ENCODE results near the gene AMPD2.
A peak's percentile ranks its signal among the peaks of the same experiment; 100 is the strongest.

The AMPD2 gene

DNA sequence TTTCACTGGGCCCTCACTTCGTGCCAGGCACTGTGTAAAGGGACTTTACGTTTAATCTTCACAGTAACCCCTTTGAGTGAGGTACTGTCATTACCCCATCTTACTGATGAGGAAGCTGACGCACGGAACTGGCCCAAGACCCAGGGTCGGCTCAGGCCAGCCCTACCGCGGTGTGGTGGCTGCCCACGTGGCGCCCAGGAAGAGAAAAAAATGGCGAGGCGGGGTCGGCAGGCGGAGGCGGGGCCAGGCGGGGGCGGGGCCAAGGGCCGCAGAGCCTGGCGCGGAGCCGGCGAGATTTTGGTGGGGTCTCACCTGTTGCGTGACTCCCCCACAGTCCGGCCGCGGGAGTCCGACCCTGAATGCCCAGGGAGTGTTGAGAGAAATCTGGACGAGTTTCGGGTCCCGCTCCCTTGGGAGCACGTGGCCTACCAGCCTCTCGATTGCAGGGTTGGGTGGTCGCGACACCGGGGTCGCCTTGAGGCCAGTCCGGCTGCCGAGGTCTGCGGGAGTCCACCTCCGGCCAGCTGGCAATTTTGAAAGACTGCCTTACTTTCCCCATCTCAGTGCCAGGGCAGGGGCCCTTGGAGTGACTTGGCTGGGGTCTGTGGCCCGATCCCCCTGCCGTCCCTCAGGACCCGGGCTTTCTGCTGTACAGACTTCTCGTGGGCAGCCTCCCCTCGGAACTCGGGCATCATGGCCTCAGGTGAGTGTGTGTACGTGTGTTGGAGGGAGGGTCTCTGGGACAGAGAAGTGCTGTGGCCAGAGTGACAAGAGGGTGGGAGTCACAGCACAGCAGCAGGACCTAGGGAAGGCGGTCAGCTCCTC lies at the start of gene AMPD2, which contains the start of gene GNAT2:
Gene AMPD2, plus strand, starts transcription at position 262 of the 825 bp plus-strand sequence. CDS start 1,339 bp downstream, outside the sequence.
Gene GNAT2, minus strand, starts transcription at position 41 of the 825 bp plus-strand sequence. CDS start 6,746 bp downstream, outside the sequence.
- DNase-seq = peak; percentile 31 to 56 (median 36)

DNA sequence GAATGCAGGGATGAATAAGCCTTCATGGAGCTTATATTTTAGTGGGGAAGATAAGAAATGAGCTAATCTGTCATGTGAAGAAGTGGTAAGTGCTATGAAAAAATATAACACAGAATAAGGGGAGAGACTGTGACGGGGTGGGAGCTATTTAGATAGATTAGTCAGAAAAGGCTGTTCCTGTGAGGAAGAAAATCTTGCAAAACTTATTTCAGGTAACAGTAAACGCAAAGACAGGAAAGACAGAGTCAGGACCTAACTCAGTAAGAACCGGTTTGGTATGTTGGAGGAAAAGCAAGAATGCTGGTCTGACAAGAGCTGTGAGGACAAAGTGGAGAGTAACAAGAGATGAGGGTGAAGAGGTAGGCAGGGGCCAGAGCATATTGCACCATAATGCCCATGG lies 49.2 kb upstream of the AMPD2 start:
- no peak for DNase-seq

DNA sequence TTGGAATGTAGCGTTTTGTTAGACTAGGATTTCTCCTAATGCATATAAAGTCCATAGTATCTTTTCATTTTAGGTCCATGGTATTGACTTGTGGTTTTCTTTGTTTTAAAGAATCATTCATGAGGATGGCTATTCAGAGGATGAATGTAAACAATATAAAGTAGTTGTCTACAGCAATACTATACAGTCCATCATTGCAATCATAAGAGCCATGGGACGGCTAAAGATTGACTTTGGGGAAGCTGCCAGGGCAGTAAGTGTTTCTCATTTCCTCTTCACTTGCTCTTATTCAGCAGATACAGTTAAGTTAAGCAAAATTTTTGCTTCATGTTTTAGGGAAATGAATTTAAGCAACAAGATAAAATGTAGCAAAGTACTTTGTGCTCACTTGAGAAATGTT lies 45.9 kb upstream of the AMPD2 start:
- no peak for DNase-seq

DNA sequence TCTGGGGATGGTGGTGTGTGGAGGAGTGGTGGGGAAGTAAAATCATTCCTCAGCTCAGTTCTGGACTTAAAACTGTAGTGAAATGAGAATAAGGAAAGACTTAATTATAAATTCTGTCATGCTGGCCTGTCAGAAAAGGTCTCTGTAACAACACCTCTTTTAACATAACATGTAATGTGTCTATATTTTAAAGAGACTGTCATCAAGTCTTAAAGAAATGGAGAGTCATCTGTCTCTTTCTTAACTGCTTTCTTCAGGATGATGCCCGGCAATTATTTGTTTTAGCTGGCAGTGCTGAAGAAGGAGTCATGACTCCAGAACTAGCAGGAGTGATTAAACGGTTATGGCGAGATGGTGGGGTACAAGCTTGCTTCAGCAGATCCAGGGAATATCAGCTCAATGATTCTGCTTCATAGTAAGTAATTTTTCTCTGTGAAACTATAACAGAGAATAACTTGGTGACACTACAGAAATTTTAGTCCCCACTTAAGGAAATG lies 40.6 kb upstream of the AMPD2 start:
- DNase-seq = no peak

DNA sequence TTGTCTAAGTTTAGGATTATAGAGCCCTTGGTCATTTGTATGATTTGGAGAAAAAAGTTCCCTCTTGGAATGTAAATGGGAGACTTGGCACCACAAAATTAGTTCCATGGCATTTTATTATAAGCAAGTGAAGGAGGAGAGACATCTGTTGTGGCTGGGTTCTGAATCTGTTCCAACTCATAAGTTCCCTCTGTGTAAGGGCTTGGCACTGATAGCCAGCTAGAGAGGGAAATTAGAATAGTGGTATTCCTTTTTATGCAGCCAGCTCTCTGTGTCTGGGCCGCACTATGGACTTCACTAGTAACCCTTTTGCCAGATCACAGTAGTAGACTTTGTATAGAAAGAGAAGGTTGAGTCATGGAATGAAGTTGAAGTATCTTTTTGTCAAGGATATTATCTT lies 40.1 kb upstream of the AMPD2 start:
- no peak for DNase-seq

DNA sequence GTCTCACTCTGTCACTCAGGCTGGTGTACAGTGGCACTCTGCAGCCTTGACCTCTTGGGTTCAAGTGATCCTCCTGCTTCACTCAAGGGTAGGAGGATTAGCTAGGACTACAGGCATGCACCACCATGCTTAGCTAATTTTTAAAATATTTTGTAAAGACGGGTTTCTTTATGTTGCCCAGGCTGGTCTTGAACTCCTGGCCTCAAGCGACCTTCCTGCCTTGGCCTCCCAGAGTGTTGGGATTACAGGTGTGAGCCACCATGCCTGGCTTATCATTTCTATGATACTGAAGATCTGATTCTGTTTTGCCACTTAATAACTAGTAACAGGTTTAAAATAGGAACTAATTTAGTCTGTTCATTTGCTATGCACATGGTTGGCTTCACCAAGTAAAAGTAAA lies 37.6 kb upstream of the AMPD2 start:
- no peak for DNase-seq

DNA sequence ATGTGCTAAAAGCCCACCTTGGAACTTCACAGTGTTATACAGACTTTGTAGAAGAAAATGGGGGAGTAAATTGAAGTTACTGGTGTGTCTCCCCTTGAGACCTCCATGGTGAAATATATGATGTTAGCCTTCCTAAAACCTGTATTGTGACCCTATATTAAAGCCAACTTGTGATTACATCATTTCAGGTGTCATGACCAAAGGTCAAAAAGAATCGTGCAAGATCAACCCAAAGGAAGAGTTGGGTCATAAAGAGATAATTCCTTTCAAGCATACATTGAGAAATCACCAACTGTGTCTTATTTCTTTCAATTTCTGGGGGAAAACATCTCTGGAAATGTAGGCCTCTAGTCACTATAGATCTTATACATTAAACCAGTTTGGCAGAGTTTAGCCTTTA lies 34.9 kb upstream of the AMPD2 start:
- DNase-seq = no peak

DNA sequence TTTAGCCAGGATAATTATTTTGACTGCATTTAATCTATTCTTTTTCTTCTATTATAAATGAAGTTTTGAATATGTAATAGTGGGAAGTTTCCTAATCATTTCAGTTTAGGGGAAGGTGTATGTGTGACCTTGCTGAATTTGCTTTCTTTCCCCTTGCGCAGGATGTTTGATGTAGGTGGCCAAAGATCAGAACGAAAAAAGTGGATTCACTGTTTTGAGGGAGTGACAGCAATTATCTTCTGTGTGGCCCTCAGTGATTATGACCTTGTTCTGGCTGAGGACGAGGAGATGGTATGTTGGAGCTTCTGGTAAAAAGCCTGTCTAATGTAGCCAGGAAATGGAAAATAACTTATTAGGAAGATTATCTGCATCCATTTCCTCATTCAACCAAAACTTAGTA lies 33.6 kb upstream of the AMPD2 start:
- DNase-seq = no peak

DNA sequence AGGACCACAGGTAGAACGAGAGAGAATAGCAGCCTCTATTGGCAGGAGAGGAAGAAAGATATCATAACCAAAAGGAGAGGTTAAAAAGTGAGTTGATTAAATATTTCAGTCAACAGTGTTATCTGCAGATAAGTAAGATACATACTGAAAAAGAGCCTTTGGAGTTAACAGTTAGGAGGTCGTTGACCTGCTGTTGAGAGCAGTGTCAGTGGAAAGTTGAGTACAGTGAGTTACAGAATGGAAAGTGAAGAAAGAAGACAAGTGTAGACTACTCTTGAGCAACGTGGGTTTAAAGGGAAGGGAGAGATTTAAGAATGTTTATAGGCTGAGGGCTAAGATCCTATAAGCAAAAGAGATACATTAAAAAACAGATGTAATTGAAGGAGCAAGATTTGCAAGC lies 30.5 kb upstream of the AMPD2 start:
- DNase-seq = no peak

DNA sequence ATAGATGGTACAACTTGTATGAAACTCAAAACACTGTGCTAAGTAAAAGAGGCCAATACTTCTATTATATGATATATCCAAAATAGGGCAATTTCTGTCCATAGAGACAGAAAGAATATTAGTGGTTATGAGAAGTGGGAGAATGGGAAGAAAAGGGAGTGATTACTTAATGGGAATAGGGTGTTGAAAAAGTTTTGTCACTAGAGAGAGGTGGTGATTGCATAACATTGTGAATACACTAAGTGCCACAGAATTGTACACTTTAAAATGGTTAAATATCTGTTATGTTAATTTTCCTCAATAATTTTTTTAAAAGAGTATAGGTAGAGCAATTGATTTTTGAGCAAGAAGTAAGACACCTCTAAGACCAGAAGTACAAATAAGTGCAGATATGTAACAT lies 30.0 kb upstream of the AMPD2 start:
- DNase-seq = no peak

DNA sequence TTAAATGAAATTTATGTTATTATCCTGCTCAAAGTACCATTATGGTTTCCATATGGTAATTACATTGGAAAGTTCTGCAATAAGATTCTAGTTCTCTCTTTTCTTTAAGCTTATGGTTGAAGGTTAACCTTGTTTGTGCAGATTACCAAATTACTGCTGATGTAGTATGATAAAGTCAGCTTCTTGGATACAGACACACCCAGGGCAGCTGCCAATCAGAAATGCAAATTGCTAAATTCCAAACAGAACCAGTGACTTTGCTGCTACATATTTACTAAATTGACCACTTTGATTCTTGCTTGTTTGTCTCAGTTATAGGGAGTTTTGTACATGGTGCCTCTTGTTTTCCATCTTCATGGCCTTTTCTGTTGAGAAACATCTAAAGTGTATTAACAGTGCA lies 26.7 kb upstream of the AMPD2 start:
- DNase-seq = no peak

DNA sequence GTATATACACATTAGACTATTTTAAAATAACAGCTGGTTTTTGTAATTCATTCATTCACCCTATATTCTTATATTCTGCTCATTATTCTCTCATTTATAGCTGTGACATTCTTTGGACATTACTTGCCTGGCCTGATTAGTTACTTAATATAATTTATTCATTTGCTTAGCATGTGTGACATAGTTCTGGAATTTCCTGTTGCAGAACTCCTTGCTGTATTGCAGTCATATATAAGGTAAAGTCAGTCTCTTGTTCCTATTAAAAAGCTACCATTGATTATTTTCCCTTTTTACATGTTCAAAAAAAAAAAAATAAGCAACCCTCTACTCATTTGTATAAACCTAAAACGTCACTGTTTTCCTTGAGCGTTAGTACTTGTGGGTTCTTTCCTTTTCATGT lies 24.1 kb upstream of the AMPD2 start:
- DNase-seq = no peak

DNA sequence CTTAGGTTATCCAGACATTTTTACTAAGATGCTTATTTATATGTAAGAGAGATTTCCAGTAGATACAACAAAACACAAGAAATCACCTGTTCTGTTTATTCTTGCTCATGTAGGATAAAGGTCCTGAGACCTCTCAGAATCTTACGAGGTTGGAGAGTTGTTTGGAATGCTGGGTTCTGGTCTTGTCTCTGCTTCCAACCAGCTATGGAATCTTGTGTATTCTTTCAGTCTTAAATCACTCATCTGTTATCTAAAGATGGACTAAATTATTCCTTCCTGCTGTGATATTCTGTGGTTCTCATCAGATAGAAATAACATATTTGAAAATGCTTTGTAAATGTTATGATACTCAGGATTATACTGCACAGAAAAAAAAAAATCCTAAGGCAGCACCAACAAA lies 21.5 kb upstream of the AMPD2 start:
- no peak for DNase-seq

DNA sequence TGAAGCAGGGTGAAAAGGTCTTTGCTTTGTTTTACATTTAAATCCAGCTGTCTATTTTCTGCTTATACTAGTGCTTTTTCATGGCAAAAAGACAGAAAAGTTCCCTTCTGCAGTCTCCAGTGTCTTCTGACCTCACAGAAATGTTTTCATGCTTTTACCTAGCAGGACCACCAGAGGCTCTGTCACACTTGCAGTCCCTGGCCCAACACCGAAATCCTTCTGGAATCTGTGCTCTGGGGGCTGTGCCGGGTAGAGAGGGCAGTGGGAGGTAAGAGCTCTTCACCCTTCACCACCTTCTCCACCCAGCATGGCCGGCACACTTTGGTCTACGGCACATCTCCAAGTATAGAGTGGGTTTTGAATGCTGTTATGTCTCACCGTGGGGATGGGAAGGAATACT lies 21.0 kb upstream of the AMPD2 start:
- no peak for DNase-seq

DNA sequence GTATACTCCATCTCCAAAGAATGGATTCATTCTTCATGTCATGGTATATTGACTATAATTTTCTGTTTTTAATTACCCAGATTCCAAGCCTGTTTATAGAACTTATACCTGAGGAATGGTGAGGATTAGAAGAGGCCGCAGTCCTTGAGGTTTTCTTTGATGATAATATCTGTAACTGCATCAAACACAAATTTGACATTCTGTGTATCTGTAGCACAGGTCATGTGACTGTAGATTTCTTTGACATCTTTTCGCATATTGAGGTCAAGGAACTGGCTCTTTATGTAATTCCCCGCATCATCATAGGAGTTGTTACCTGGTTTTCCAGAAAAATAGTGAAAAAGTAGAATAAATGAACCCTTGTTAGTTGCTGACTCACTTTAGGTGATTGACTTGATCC lies 16.4 kb upstream of the AMPD2 start:
- no peak for DNase-seq

DNA sequence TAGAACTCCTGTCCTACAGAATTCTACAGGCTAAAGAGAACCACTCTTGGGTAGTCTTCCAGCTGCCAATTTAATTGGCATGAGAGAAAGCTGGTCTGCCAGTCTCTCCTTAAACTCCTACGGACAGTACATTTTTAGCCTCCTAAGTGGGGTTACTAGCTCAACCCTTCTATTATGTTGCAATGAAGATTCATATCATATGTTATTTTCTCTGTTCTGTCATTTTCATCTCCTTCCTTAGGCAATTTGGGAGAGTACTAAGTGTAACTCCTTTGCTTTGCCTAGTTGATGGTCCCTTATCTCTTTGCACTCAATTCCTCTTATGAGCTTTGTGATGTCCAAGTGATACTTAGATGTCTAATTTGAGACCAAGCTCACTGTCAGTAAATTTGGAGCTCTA lies 14.3 kb upstream of the AMPD2 start:
- no peak for DNase-seq

DNA sequence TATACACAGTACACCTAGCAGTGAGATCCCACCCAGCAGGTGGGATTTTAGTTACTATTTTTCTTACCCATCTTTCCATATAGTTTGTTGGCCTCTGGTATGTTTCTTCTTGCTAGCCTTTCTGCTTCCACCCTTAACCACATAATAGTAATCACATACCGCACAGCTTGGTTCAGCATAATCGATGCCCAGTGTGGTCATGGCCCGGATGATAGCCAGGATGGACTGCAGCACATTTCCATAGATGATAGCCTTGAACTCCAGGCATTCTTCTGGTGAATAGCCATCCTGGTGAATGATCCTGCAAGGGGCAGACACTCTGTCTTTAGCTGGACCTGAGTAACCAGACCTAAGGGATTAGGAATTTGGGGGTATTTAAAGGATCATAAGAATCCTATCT lies 9.8 kb upstream of the AMPD2 start:
- DNase-seq = no peak

DNA sequence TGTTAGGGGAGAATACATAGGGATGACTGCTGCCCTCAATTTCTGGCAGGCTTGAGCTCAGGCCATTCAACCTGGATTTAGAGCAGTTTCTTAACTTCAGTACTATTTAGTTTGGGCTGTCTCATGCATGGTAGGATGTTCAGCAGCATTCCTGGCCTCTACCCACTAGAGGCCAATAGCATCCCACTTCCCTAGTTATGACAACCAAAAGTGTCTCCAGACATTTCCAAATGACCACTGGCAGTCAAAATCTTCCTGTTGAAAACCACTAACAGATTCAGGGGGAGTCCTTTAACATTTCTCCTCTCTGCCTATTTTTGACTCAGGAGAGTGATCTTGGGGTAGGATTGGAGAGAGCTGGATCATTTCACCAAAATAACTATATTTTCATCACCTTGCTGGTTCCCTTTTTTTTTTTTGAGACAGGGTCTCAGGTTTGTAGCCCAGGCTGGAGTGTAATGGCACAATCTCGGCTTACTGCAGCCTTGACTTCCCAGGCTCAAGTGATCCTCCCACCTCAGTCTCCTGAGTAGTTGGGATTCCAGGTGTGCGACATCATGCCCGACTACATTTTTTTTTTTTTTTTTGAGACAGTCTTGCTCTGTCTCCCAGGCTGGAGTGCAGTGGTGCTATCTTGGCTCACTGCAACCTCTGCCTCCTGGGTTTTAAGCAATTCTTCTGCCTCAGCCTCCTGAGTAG lies 8.9 kb upstream of the AMPD2 start:
- DNase-seq = no peak

DNA sequence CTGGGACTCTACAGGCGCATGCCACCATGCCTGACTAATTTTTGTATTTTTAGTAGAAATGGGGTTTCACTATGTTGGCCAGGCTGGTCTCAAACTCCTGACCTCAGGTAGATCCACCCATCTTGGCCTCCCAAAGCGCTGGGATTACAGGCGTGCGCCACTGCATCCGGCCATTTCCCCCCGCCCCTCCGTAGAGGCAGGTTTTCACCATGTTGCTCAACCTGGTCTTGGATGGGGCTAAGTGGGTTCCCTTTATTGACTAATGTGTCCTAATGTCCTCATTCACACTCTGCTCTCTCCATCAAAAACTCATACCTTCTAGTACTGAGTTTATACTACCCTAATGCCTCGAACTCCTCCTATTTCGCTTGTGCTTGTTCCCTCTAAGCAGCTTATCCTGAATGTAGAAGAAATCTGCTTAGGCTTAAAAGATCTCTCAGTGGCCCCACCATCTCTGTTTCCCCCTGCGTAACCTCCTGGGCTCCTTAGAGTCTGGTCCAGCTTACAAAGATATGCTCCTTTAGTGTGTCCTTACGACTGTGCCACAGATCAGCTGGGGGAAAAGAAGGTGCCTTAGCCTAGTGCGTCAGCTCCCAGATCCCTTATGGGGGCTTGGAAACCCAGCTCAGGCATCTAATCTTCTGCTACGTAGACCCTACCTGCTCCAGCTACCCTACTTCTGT lies 8.2 kb upstream of the AMPD2 start:
- DNase-seq = no peak

DNA sequence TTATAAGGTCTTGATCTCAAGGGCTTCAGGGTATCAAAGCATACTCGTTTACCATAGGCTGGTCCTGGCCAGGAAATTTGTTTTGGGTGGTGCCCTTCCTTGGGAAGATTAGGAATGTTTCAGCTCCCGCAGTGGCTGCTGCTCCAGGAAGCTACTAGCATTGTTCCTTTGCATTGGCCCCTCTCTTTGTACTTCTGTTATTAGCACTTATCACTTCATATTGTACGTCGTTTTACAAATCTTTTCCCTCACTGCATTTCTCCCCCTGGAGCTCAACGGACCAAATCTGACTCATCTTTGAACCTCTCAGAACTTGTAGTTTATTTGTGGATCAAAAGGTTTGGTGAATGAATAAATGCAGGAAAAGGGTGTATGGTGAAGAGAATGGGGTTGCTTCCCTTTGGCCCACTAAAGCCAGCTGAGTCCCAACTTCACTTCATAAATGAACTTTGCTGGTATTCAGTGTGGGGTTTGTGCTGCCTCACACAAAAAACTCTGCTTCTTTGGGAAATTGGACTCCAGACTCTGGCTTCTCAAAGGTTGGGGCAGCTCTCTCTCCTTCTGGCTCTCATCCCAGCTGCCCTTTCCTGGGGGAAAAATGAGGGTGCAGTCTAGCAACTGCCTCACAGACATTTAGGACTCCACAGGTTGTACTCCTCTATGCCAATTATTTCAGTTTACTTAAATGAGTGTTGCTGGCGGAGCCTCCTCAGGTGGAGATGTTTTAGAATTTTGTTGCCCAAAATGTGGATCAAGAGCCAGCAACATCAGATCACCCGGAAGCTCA lies 6.1 kb upstream of the AMPD2 start:
- no peak for DNase-seq

DNA sequence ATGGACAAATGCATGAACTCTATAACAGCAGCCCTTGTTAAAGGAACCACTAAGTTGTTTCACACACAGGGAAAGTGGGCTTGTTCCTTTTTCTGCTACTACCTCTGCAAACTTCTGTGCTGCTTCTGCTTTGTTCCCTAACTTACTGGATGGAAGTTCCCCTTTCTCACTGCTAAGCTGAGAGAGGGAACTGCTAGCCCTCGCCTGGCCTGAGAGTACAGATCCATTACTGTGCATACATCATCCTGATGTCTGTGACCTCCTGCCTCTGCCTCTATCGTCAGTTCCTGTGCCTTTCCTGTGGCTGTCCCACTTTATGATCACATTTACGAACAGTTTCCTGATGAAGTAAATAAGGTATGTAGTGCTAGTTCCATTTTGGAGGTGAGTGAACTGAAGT lies 3.8 kb upstream of the AMPD2 start:
- no peak for DNase-seq

DNA sequence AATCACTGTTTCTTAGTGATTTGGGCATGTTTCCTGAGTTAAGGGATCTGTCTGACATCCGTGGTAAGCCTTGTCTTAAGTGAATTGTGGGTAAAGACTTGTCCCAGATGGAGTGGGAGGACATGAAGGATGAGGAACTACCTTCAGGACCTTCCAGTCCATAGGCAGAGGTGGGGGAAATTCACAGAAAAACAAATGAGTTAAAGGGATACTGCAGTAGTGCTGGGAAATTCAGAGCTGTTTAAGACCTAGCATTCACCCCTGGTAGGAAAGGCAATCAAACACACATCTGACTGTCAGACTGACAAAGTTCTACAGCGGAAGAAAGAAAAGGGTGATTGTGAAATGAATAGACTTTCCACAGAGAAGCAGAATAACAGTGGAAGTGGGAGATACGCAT lies 3.2 kb upstream of the AMPD2 start:
- DNase-seq = no peak

DNA sequence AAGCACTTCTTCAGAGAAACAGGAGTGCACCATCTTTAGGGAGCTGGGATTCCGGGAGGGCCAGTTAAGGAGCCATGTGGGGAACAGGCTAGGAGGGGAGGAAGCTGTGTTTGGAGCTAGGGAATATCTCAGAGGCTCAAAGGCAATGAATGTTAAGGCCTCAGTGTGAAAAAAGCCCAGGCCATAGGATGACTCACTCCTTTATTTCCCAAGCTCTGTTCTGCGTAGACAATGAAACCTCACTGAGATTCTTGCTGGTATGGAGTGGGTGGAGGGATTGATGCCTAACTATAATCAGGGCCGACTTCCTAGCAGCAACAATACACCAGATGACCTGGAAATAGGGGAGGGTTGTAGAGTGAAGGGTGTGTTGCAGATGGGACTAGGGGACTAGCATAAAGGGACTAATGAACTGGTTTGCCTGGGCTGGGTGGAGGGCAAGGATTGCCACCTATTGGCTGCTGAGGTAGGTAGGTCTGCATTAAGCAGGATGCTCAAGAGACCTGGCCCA lies 2.3 kb upstream of the AMPD2 start:
- DNase-seq = no peak

Measured in activated naive CD4-positive, alpha-beta T cell (primary cell).